TTC549 (cell line): ENCODE results near the gene GRIFIN.

Experiments
- FAIRE-seq: peaks from 2 replicates; lab custom pipeline; 2012; peaks lifted over from hg19 to GRCh38; lab: Jason Lieb, UNC

The GRIFIN gene

GRCh38 chr7:2432910-2433712 is 43.1 kb downstream of the GRIFIN start:
- no peak for FAIRE-seq

- FAIRE-seq, result no peak
These were observed 44.8 kb downstream of the GRIFIN start for GRCh38 chr7:2431260-2431867.

- FAIRE-seq, result no peak
These were observed 50.4 kb downstream of the GRIFIN start for GRCh38 chr7:2425749-2426148.
